Stimulated activated naive CD8-positive, alpha-beta T cell treated with anti-CD3 and anti-CD28 coated beads, Interleukin-15, Interleukin-2, amounts not matched to agents 100 U/mL and 50 U/mL, for 24 hours (primary cell): Measurements from ENCODE around the gene RNF152.
A peak's percentile ranks its signal among the peaks of the same experiment; 100 is the strongest.

Experiments
- ATAC-seq: fragments of 150-1000 bp; cut with Tn5 transposase; one replicate; pipeline ENCODE4 v1.10.0; 2021
- DNase-seq: peaks from one replicate; pipeline ENCODE4 v3.0.0; 2021

The RNF152 gene

DNA sequence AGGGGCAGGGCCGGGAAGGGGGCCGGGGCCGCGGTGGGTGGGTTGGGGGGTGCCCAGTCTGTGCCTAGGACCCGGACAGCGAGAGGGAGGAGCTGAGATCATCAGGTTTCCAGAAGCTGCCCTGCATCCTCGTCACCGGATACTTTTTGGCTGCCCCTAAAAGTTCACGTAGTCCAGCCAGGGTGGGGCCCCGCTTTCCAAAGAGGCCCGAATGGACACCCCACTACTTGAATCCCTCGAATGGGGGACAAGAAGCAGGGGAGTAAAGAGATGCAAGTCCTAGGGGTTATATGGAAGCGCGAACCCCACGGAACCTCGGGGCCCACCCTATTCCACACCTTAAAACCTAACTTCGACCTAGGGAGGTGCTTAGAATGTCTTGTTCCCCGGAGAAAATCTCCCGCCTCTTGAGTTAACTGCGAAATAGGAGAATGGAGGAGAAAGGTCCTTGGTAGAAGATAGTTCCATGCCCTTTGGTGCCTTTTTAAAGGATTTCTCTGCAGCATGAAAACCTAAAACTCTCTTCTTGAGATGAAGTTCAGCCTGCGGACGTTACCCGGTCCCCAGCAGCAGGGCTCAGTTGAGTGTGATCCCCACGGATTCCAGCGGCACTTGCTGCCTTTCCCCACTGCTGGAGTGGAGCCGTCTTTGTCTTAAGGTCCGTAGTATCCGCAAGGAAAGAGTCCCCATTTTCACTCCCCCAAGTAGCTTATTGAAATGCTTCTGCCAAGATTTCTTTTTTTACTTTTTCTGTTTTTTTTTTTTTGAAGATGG, 2.1 kb upstream of the RNF152 start:
- ATAC-seq (no peak), DNase-seq (no peak)

DNA sequence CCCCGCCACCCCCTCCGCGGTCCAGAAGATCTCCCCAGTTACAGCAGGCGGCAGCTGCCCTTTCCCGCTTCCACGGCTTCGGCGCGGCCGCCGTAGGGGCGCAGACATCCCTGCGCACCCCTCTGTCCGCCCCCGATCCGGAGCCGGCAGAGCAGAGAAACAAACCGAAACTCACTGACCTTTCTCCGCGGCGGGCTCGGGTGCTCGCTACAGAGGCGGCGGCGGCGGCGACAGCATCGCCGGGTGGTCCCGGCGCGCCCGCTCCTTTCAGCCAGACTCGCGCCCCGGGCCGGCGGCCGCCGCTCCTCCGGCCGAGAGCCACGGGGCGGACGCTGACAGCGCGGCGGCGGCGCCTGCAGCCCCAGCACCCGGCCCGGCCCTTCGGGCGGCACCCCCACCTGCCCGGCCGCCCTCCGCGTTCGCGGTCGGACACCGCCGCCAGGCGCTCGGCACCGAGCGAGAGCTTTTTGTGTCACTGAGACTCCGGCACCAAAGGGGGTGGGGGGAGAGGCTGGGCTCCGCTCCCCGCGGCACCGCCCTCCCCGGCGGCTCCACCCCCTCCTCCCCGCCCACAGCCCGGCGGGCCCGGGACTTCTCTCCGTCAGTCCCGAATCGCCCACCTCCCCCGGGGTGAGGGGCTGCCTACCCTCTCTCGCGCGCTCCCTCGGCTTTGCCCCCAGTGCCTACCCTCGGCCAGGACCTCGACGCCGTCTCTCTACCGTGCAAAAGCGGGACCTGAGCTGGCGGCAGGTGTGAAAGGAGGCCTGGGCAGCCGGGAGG, 1.4 kb upstream of the RNF152 start:
- peak; percentile 71 for DNase-seq
- peak; percentile 82 for ATAC-seq

- DNase-seq (peak; percentile 29), ATAC-seq (peak; percentile 41)
These were observed 633 bp upstream of the RNF152 start for GRCh38 chr18:61893309-61893970.

GRCh38 chr18:61891894-61892293, 913 bp downstream of the RNF152 start:
- ATAC-seq (no peak), DNase-seq (no peak)

DNA sequence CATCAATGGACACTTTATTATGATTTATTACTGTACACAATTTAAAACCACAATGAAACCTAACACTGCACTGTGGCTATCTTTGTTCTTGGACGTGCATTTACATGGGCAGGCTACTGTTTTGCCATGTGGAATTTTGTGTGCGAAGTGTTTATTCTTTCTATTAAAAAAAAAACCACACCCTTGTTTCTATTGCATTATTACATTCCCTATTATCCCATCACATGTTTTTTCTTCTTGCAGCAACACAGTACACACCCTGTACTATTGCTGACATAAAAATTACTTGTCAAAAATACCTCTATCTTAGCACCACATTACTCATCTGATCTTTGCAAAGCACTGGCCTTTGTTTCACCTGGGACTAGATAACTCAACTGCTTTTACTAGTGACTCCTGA, 1.5 kb downstream of the RNF152 start:
- DNase-seq (no peak), ATAC-seq (no peak)

DNA sequence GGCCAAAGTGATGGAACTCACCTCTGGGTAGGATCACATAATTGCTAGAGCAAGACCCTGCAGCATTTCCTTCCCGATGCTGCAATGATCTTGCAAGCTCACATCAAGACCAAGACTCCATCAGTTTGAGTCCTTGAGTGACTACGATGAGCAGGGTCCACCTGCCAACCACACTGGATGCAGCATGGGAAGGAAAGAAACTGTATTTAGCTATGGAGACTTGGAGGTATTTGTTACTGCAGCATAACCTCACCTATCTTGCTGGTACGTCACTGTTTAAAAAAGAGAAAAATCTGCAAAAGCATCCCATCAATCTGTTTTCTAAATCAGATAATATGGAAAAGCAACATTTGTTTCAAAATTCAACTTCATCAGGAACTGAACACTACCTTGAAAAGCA, 2.5 kb downstream of the RNF152 start:
- no peak for DNase-seq
- ATAC-seq: no peak

- DNase-seq (no peak), ATAC-seq (no peak)
These were observed 3.3 kb downstream of the RNF152 start for GRCh38 chr18:61889541-61889940.

- no peak for ATAC-seq
These were observed 4.2 kb downstream of the RNF152 start for GRCh38 chr18:61888622-61889021.

GRCh38 chr18:61887838-61888237, 5.0 kb downstream of the RNF152 start:
- ATAC-seq: no peak
- no peak for DNase-seq

More at GRCh38 chr18:61888622-61889021, 4.2 kb downstream of the RNF152 start:
- DNase-seq: no peak

- ATAC-seq: no peak
- DNase-seq: no peak
These were observed 9.3 kb downstream of the RNF152 start for GRCh38 chr18:61883547-61883946.

DNA sequence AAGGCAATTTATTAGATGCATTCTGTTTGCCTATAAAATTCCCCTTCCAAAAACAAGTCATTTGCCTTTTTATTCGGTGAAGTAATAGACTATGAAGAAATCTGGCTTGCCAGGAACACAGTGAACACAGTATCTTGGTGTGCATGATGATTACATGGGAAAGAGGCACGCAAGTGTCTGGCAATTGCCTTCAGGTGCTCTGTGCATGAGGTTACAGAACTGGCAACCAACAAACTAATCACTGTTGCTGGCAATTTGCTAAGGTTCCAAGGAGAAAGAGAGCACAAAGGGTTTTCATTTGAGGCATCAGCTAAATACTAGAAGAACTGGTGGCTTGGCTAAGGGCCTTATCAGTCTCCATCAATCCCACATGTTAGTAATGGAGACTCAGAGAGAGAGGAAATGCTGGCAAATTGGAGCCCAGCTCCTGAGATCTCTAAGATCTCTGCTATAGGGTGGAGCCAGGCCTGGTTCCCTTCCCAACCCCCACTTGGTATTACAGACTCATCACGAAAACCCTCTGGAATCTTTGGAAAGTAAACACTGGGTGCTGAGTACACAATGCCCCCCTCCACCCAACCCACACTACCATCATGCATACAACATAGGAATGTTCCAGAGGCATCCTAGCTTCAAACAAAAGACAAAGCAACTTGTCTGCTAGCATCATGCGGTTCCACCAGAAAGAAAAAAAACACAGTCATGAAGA, 10.4 kb downstream of the RNF152 start:
- ATAC-seq: no peak
- DNase-seq: no peak

- DNase-seq (no peak), ATAC-seq (no peak)
These were observed 15.9 kb downstream of the RNF152 start for GRCh38 chr18:61876899-61877298.

DNA sequence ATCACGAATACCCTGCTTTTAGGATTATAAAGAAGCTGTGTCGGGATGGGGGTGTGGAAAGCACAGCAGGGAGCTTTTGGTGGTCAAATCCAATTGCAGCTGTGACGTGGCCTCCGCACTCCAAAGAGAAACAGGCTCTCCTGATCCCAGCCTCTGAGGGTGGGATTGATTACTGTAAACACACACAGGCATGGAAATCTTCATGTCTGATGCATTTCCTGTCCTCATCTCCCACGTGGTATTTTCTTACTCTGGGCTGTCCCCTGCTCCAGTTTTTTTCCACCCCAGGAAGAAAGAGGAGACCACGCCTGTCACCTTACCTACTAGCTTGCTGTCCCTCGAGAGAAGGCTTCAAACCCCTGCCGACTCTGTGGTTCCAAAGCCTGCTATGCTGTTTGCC, 22.7 kb downstream of the RNF152 start:
- DNase-seq (no peak), ATAC-seq (no peak)

GRCh38 chr18:61869636-61870035, 23.2 kb downstream of the RNF152 start:
- ATAC-seq (no peak), DNase-seq (no peak)

- ATAC-seq: peak; percentile 19
- no peak for DNase-seq
These were observed 27.2 kb downstream of the RNF152 start for GRCh38 chr18:61865466-61866175.

DNA sequence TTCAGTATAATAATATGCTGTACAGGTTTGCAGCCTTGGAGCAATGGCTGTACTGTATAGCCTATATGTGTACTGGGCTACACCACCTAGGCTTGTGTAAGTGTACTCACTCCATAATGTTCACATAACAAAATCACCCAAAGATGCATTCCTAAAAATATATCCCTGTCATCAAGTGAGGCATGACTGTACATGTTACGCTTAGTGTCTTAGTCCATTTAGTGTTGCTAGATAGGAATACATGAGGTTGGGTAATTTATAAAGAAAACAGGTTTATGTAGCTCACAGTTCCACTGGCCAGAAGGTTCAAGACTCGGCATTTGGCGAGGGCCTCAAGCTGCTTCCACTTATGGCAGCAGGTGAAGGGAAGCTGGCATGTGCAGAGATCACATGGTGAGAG, 31.4 kb downstream of the RNF152 start:
- ATAC-seq: no peak

GRCh38 chr18:61860302-61860701, 32.5 kb downstream of the RNF152 start:
- ATAC-seq: no peak
- no peak for DNase-seq

More for the DNA sequence above, 31.4 kb downstream of the RNF152 start:
- DNase-seq: no peak

GRCh38 chr18:61859113-61859512, 33.7 kb downstream of the RNF152 start:
- no peak for DNase-seq
- ATAC-seq: no peak

DNA sequence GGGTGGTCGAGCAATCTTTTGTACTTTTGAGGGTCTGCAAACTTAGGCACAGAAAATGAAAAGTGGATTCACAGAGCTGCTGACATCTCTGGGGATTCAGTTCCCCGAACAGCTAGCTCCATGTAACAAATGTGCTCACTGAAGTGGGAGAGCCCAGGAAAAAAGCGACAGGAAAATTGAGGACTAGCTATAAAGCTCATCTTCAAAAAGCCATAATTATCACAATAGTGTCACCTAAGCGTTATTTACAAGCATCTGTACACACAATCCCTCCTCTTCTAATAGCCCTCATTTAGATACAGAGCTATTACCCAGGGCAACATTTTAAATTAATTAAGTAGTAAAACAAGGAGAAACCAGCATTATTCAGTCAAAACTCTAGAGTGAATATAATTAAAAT, 36.1 kb downstream of the RNF152 start:
- DNase-seq: no peak
- ATAC-seq: no peak

DNA sequence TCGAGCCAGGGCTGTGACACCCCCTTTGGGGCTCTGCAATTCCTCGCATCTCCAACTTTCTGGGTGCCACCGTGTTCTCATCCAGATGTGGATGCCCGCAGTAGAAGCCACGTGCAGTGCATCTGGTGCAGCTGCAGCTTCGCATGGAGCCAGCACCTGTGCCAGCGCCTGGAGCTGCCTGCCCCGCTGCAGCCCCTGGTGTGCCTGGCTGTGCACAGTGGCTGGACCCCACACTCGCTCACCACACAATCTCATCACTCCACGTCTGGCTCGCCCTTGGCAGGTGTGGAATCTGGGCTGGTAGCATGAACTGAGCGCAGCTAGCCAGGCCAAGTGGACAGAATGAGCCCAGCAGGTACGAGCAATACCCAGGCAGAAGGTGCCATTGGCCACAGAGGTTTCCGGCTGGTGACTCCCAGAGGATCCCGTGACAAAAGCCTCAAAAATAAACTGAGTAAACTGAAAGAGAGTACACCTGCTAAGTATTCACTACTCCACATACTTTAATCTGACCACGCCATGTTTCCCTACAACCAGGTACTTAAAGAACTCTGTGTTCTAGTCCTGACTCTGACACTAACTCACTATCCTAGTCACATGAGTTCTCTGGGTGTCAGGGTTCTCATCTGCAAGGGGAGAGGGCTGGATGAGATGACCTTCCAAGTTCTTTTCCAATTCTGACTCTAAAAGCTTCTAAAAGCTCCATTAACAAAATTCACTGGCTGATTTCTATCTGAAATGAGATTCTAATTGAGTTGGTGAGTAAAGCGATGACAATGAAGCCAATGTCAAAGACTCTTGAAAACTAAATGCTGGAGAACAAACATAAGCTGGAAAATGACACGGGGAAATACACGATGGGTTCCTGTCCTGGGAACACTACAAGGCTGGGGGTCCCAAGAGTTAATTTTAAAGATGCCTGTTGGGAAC, 37.1 kb downstream of the RNF152 start:
- no peak for ATAC-seq
- DNase-seq: no peak
